GM12865 (cell line): ENCODE data around the gene NDUFAF4.

ENCODE experiments used
- DNase-seq: peaks from one replicate; pipeline ENCODE4 v3.0.0; 2010; ENCODE audit warnings: low read depth
- H3K4me3 ChIP-seq: 2 replicates; pipeline ENCODE4 v1.5.1; 2011; ENCODE audit warnings: mild to moderate bottlenecking, low read depth, low read length, control low read depth
- CTCF ChIP-seq: IDR thresholded peaks from 2 replicates; pipeline ENCODE4 v1.5.1; 2011; ENCODE audit warnings: low read length, control low read depth, low read depth, inconsistent platforms; ENCODE audit not compliant: insufficient read depth; ENCODE audit errors: missing control alignments

Gene NDUFAF4

GRCh38 chr6:96897396-96898240, at the start of gene NDUFAF4:
Gene NDUFAF4 (minus strand): TSS chr6:96897891. CDS start chr6:96897801, 90 bp downstream.
- peak; percentile 97 for DNase-seq
- TF ChIP-seq CTCF: peak; percentile 89
- peak within 1 kb of the TSS; percentile 75 for H3K4me3 ChIP-seq

DNA sequence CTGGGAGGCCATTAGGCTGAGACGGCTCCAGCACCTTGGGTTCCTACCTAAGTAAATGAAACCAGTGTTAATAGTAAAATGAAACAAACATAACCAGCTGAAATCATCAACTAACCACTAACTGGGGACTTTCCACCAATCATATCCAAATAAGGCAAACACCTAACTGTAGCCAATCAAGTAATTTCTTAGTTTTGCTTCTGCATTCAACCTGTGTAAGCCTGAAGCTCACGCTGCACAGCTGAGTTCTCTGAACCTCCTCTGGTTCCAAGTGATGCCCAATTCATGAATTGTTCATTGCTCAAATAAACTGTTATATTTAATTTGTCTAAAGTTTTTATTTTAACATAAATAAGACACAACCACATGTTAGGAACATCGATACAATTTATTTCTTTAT, 49.4 kb upstream of the NDUFAF4 start:
- peak; percentile 72 for DNase-seq
- no peak for TF ChIP-seq CTCF
- H3K4me3 ChIP-seq: no peak overlapping the region

GRCh38 chr6:96943555-96944215, 46.0 kb upstream of the NDUFAF4 start:
- no peak for TF ChIP-seq CTCF
- no peak overlapping the region for H3K4me3 ChIP-seq
- no peak for DNase-seq

DNA sequence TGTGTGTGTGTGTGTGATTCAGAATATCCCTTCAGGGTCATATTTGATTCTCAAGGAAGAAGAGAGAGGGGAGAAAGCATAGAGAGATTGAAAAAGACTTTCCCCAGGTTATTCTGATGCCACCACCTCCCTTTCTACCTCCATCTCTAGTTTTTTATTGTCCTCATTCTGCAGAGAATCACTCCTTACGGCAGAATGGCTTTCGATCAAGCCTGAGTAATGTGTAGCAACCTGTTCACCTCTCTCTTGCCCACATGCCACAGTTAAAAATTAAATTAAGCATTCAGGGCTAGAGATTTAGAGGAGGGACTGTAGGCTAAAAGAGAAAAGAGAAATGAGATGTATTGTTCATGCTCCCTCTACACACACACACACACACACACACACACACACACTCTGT, 45.0 kb upstream of the NDUFAF4 start:
- no peak for TF ChIP-seq CTCF
- no peak overlapping the region for H3K4me3 ChIP-seq
- DNase-seq: no peak

GRCh38 chr6:96940322-96940721, 42.6 kb upstream of the NDUFAF4 start:
- H3K4me3 ChIP-seq: no peak overlapping the region
- DNase-seq: no peak
- no peak for TF ChIP-seq CTCF

- H3K4me3 ChIP-seq: no peak overlapping the region
- TF ChIP-seq CTCF: no peak
- DNase-seq: no peak
Observed at GRCh38 chr6:96939007-96939805, 41.5 kb upstream of the NDUFAF4 start.
